SK-N-SH (cell line): ENCODE measurements around the gene SLX4IP. TPM values are rescaled to one million over a fixed set of nuclear protein-coding genes. Genes with fewer than 3 reads are reported as not detected.

Experiments
- CTCF ChIA-PET: fragments of 300-600, 350-600 bp; formaldehyde crosslinking; extraction: SDS; loops from one replicate; lab custom pipeline; 2021; lab: Yijun Ruan, JAX
- POLR2A ChIA-PET: fragments of 350-600 bp; sonication (Branson Sonifier 250); formaldehyde crosslinking; extraction: SDS; loops from one replicate; lab custom pipeline; 2020; ENCODE audit warnings: antibody characterized with exemption, inconsistent platforms; lab: Yijun Ruan, JAX
- DNase-seq: peaks from one replicate; pipeline ENCODE4 v3.0.0; 2012
- H2AFZ ChIP-seq: fragments of 200-600 bp; sonication (generic); 2 replicates; pipeline ENCODE4 v1.8.1; 2016; ENCODE audit warnings: antibody characterized with exemption, mild to moderate bottlenecking, low read depth
- H3F3A ChIP-seq: fragments of 200-600 bp; sonication (generic); replicated peaks from 2 replicates; pipeline ENCODE3; 2016; ENCODE audit warnings: antibody characterized with exemption, mild to moderate bottlenecking; ENCODE audit not compliant: insufficient read depth
- H3K27ac ChIP-seq, 2 experiments: fragments of 200-500 bp in 1 of 2; fragments of 200-600 bp in 1 of 2; sonication (Bioruptor generic) in 1 of 2; sonication (generic), shearing (Covaris generic) in 1 of 2; 2 replicates each; pipeline versions ENCODE4 v1.5.1 to v1.6.1; 2014 to 2016; ENCODE audit warnings: low read depth in 2 of 2, inconsistent platforms in 1 of 2, low read length in 1 of 2, mild to moderate bottlenecking in 1 of 2, mixed read lengths in 1 of 2
- H3K27me3 ChIP-seq: fragments of 200-600 bp; sonication (generic), shearing (Covaris generic); 2 replicates; pipeline ENCODE4 v1.6.1; 2016; ENCODE audit warnings: mixed run types; ENCODE audit not compliant: insufficient read depth
- H3K36me3 ChIP-seq, 2 experiments: fragments of 200-500 bp in 1 of 2; fragments of 200-600 bp in 1 of 2; sonication (Bioruptor generic) in 1 of 2; sonication (generic) in 1 of 2; replicated peaks in 1 of 2; 2 replicates each; pipeline versions ENCODE3 to v1.5.1; 2014 to 2016; ENCODE audit warnings: low read length in 1 of 2, mild to moderate bottlenecking in 1 of 2; ENCODE audit not compliant: insufficient read depth in 2 of 2, control insufficient read depth in 1 of 2
- H3K4me1 ChIP-seq, 2 experiments: fragments of 200-500 bp in 1 of 2; fragments of 200-600 bp in 1 of 2; sonication (Bioruptor generic) in 1 of 2; sonication (generic), shearing (Covaris generic) in 1 of 2; 2 replicates each; pipeline versions ENCODE4 v1.5.1 to v1.6.1; 2014 to 2016; ENCODE audit warnings: low read depth in 1 of 2, low read length in 1 of 2, mixed run types in 1 of 2; ENCODE audit not compliant: insufficient read depth in 2 of 2, control insufficient read depth in 1 of 2
- H3K4me2 ChIP-seq: fragments of 200-600 bp; sonication (generic), shearing (Covaris generic); 2 replicates; pipeline ENCODE4 v1.6.1; 2017; ENCODE audit warnings: mixed run types
- H3K4me3 ChIP-seq, 2 experiments: fragments of 200-500 bp in 1 of 2; fragments of 200-600 bp in 1 of 2; sonication (Bioruptor generic) in 1 of 2; sonication (generic), shearing (Covaris generic) in 1 of 2; 2 replicates each; pipeline versions ENCODE4 v1.5.1 to v1.8.1; 2014 to 2016; ENCODE audit warnings: low read depth in 2 of 2, inconsistent platforms in 1 of 2, low read length in 1 of 2, mild to moderate bottlenecking in 1 of 2, mixed read lengths in 1 of 2, moderate library complexity in 1 of 2
- H3K79me2 ChIP-seq: fragments of 200-600 bp; sonication (generic); 2 replicates; pipeline ENCODE4 v1.8.1; 2017; ENCODE audit warnings: mild to moderate bottlenecking; ENCODE audit not compliant: insufficient read depth
- H3K9ac ChIP-seq: fragments of 200-600 bp; sonication (generic); 2 replicates; pipeline ENCODE4 v1.6.1; 2017; ENCODE audit warnings: mixed run types
- H3K9me2 ChIP-seq: fragments of 200-600 bp; sonication (generic); 2 replicates; pipeline ENCODE4 v1.6.1; 2017; ENCODE audit warnings: mixed run types
- H3K9me3 ChIP-seq: fragments of 200-600 bp; sonication (generic); 2 replicates; pipeline ENCODE4 v1.6.1; 2017; ENCODE audit warnings: mixed run types, mild to moderate bottlenecking, moderate library complexity
- H4K20me1 ChIP-seq: fragments of 200-600 bp; sonication (generic); 2 replicates; pipeline ENCODE4 v1.6.1; 2017; ENCODE audit warnings: mild to moderate bottlenecking, mixed run types; ENCODE audit not compliant: insufficient read depth
- CHD2 ChIP-seq: fragments of 150-350 bp; IDR thresholded peaks from 2 replicates; pipeline ENCODE4 v1.6.1; 2018; ENCODE audit warnings: low read length; ENCODE audit not compliant: partially characterized antibody
- EP300 ChIP-seq, 2 experiments: IDR thresholded peaks; 2 replicates each; pipeline versions ENCODE4 v1.4.0 to v1.6.1; 2012; ENCODE audit warnings: borderline replicate concordance in 1 of 2, low read depth in 1 of 2, low read length in 1 of 2
- EZH2phosphoT487 ChIP-seq: fragments of 200-600 bp; sonication (generic); IDR thresholded peaks from 2 replicates; pipeline ENCODE4 v1.6.1; 2017; ENCODE audit warnings: low read depth, mixed run types, mild to moderate bottlenecking, antibody characterized with exemption, moderate library complexity, borderline replicate concordance
- MAX ChIP-seq: IDR thresholded peaks from 2 replicates; pipeline ENCODE4 v1.4.0; 2012; ENCODE audit warnings: low read depth
- MEF2A ChIP-seq: IDR thresholded peaks from 2 replicates; pipeline ENCODE4 v1.4.0; 2012; ENCODE audit warnings: low read depth, borderline replicate concordance
- MXI1 ChIP-seq: IDR thresholded peaks from 2 replicates; pipeline ENCODE4 v1.6.1; 2012; ENCODE audit warnings: mild to moderate bottlenecking, low read depth, low read length, improper control_type of control experiment
- NRF1 ChIP-seq: IDR thresholded peaks from 2 replicates; pipeline ENCODE4 v1.6.1; 2012; ENCODE audit warnings: low read depth, mild to moderate bottlenecking, low read length
- RCOR1 ChIP-seq: fragments of 150-350 bp; IDR thresholded peaks from 2 replicates; pipeline ENCODE4 v1.6.1; 2017; ENCODE audit warnings: antibody characterized with exemption, low read length
- REST ChIP-seq: IDR thresholded peaks from 2 replicates; pipeline ENCODE4 v1.6.1; 2012; ENCODE audit warnings: mild to moderate bottlenecking, low read depth, low read length, moderate library complexity
- RXRA ChIP-seq: IDR thresholded peaks from 2 replicates; pipeline ENCODE4 v1.4.0; 2012; ENCODE audit warnings: low read depth, mild to moderate bottlenecking, borderline replicate concordance
- SMC3 ChIP-seq: IDR thresholded peaks from 2 replicates; pipeline ENCODE4 v1.6.1; 2012; ENCODE audit warnings: low read depth, low read length, improper control_type of control experiment
- TAF1 ChIP-seq: IDR thresholded peaks from 2 replicates; pipeline ENCODE4 v1.6.1; 2012; ENCODE audit warnings: low read depth, mild to moderate bottlenecking, low read length, moderate library complexity, borderline replicate concordance
- TCF12 ChIP-seq: IDR thresholded peaks from 2 replicates; pipeline ENCODE4 v1.4.0; 2012
- TEAD4 ChIP-seq: IDR thresholded peaks from 2 replicates; pipeline ENCODE4 v1.4.0; 2012; ENCODE audit warnings: mild to moderate bottlenecking, borderline replicate concordance; ENCODE audit not compliant: insufficient read depth
- YY1 ChIP-seq: IDR thresholded peaks from 2 replicates; pipeline ENCODE4 v1.4.0; 2012; ENCODE audit warnings: low read depth, mild to moderate bottlenecking
- WGBS: methylation state at CpG from one replicate; pipeline ENCODE4 v1.1.6; 2017; ENCODE audit warnings: low lambda C conversion rate; 5-methylcytosine and 5-hydroxymethylcytosine counted together
- polyA plus RNA-seq, 3 experiments: library from polyadenylated mRNA; depleted of rRNA; stranded (reverse); fragments of >200 nt; gene quantifications; 2 replicates each; pipeline ENCODE4 v1.2.3, GENCODE V29; 2012
- TF ChIP-seq, protein P1 (sequence below): fragments of 150-350 bp; IDR thresholded peaks from 2 replicates; pipeline ENCODE4 v1.6.1; 2017; ENCODE audit warnings: antibody characterized with exemption, low read length, low read depth, borderline replicate concordance
- TF ChIP-seq, protein P2 (sequence below): fragments of 150-350 bp; IDR thresholded peaks from 2 replicates; pipeline ENCODE4 v1.6.1; 2016; ENCODE audit warnings: mild to moderate bottlenecking, low read depth, low read length
- TF ChIP-seq, protein P3 (sequence below): IDR thresholded peaks from 2 replicates; pipeline ENCODE4 v1.4.0; 2012; ENCODE audit warnings: low read depth, borderline replicate concordance
- TF ChIP-seq, protein P4 (sequence below): IDR thresholded peaks from 2 replicates; pipeline ENCODE4; 2012

SLX4IP gene
- polyA plus RNA-seq, 1 of the 3 experiments (the other 2 are of a cell fraction): 1.3 TPM

GRCh38 chr20:10547276-10548114, 112.4 kb downstream of the SLX4IP start:
- H3K27ac ChIP-seq: no peak overlapping the region
- H3F3A ChIP-seq: no peaks in the 10 kb centered on the region
- DNase-seq: no peak
- H3K36me3 ChIP-seq: no peaks in the 10 kb centered on the region
- TF ChIP-seq NRF1: no peak
- TF ChIP-seq, protein P1, sequence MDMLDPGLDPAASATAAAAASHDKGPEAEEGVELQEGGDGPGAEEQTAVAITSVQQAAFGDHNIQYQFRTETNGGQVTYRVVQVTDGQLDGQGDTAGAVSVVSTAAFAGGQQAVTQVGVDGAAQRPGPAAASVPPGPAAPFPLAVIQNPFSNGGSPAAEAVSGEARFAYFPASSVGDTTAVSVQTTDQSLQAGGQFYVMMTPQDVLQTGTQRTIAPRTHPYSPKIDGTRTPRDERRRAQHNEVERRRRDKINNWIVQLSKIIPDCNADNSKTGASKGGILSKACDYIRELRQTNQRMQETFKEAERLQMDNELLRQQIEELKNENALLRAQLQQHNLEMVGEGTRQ: no peak
- no peak for TF ChIP-seq YY1
- no peak for TF ChIP-seq MXI1
- TF ChIP-seq EZH2phosphoT487: no peak
- TF ChIP-seq EP300 (IDR thresholded peaks at IDR 0.05; ENCODE audit: borderline replicate concordance in 1 of 2, low read depth in 1 of 2, low read length in 1 of 2): no peak
- no peak for TF ChIP-seq TCF12
- TF ChIP-seq, protein P2, sequence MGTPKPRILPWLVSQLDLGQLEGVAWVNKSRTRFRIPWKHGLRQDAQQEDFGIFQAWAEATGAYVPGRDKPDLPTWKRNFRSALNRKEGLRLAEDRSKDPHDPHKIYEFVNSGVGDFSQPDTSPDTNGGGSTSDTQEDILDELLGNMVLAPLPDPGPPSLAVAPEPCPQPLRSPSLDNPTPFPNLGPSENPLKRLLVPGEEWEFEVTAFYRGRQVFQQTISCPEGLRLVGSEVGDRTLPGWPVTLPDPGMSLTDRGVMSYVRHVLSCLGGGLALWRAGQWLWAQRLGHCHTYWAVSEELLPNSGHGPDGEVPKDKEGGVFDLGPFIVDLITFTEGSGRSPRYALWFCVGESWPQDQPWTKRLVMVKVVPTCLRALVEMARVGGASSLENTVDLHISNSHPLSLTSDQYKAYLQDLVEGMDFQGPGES: no peak
- no peak for TF ChIP-seq MEF2A
- no peak for TF ChIP-seq RCOR1
- TF ChIP-seq CHD2: no peak
- TF ChIP-seq TAF1: no peak
- TF ChIP-seq SMC3: no peak
- no peak for TF ChIP-seq MAX
- TF ChIP-seq, protein P3, sequence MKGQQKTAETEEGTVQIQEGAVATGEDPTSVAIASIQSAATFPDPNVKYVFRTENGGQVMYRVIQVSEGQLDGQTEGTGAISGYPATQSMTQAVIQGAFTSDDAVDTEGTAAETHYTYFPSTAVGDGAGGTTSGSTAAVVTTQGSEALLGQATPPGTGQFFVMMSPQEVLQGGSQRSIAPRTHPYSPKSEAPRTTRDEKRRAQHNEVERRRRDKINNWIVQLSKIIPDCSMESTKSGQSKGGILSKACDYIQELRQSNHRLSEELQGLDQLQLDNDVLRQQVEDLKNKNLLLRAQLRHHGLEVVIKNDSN: no peak
- no peak for TF ChIP-seq TEAD4
- no peak for TF ChIP-seq RXRA
- TF ChIP-seq REST: no peak
- TF ChIP-seq, protein P4, sequence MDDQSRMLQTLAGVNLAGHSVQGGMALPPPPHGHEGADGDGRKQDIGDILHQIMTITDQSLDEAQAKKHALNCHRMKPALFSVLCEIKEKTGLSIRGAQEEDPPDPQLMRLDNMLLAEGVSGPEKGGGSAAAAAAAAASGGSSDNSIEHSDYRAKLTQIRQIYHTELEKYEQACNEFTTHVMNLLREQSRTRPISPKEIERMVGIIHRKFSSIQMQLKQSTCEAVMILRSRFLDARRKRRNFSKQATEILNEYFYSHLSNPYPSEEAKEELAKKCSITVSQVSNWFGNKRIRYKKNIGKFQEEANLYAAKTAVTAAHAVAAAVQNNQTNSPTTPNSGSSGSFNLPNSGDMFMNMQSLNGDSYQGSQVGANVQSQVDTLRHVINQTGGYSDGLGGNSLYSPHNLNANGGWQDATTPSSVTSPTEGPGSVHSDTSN: no peak
- H3K4me1 ChIP-seq: peaks cover 4 to 10% of the 10 kb centered on the region in 2 experiments; a peak in 2 of 4 replicates
- ChIA-PET CTCF (interaction anchor here (0.8 kb wide), 1 partner anchor 80 kb away, joined by 3 read pairs; no protein-coding TSS in a partner anchor), POLR2A (no interaction called here)
- no peak overlapping the region for H2AFZ ChIP-seq
- 91% methylated on average over 4 of the region's 4 CpGs for WGBS
- H3K9me3 ChIP-seq: no peaks in the 10 kb centered on the region
- no peaks in the 10 kb centered on the region for H4K20me1 ChIP-seq
- no peak overlapping the region for H3K4me3 ChIP-seq
- no peak overlapping the region for H3K9ac ChIP-seq
- H3K9me2 ChIP-seq: no peaks in the 10 kb centered on the region
- H3K79me2 ChIP-seq: no peaks in the 10 kb centered on the region
- no peaks in the 10 kb centered on the region for H3K27me3 ChIP-seq
- no peak overlapping the region for H3K4me2 ChIP-seq
